C4-2B (cell line): ENCODE results near the gene UNC5C.

Source experiments
- CTCF ChIP-seq: fragments of 450-650 bp; conservative IDR thresholded peaks from 2 replicates; pipeline ENCODE4 v1.5.1; 2017; ENCODE audit warnings: mild to moderate bottlenecking
- ZFX ChIP-seq: fragments of 450-650 bp; IDR thresholded peaks from 2 replicates; pipeline ENCODE4 v1.6.1; 2017

- TF ChIP-seq CTCF = no peak
- TF ChIP-seq ZFX = no peak
Observed at GRCh38 chr4:95360256-95360903, 188.4 kb downstream of the UNC5C start.
